Measurements from ENCODE around the gene CIPC. TPM values are rescaled to one million over a fixed set of nuclear protein-coding genes. Genes with fewer than 3 reads are reported as not detected.

CIPC gene
- 1 to 10 TPM; 5.1 to 6.4 TPM for total RNA-seq

GRCh38 chr14:77097700-77098528 lies at the start of gene CIPC:
Gene CIPC (plus strand): TSS chr14:77098258. CDS start chr14:77105709, 7,451 bp downstream.
- no peaks in the 10 kb centered on the region for H3K9me3 Mint-ChIP-seq
- H3K27ac Mint-ChIP-seq, result peak within 1 kb of the TSS; percentile 98
- H3K4me1 Mint-ChIP-seq (ENCODE audit: low read depth), result peaks cover 41% of the 10 kb centered on the region
- H3K27me3 Mint-ChIP-seq (ENCODE audit: low read depth), result no peaks in the 10 kb centered on the region
- H3K4me3 Mint-ChIP-seq, result peak within 1 kb of the TSS; percentile 96 to 99
- H3K36me3 Mint-ChIP-seq (ENCODE audit: insufficient read depth in 2 of 2), result peaks cover 0 to 2% of the 10 kb centered on the region in 2 donors
- ATAC-seq (replicated peaks in 1 of 2) (peak; percentile 90 to 92), DNase-seq (peak; percentile 99 to 100)

- ATAC-seq (replicated peaks in 1 of 2) (no peak), DNase-seq (no peak)
- Mint-ChIP-seq H3K4me1 (ENCODE audit: low read depth) (peaks cover 31% of the 10 kb centered on the region), H3K36me3 (ENCODE audit: insufficient read depth in 2 of 2) (peaks cover 0 to 1% of the 10 kb centered on the region in 2 donors), H3K4me3 (no peak overlapping the region), H3K9me3 (peaks cover 0 to 2% of the 10 kb centered on the region in 2 donors), H3K27ac (no peak overlapping the region), H3K27me3 (ENCODE audit: low read depth) (no peaks in the 10 kb centered on the region)
Measured at GRCh38 chr14:77051116-77051515, 46.9 kb upstream of the CIPC start.

GRCh38 chr14:77052281-77053044 lies 45.6 kb upstream of the CIPC start:
- no peak overlapping the region for H3K27ac Mint-ChIP-seq
- peak in 1 of 2 donors; percentile 27 for ATAC-seq (replicated peaks in 1 of 2)
- no peak for DNase-seq

GRCh38 chr14:77053046-77053841 lies 44.8 kb upstream of the CIPC start:
- DNase-seq, result peak; percentile 82 to 88
- H3K36me3 Mint-ChIP-seq (ENCODE audit: insufficient read depth in 2 of 2), result peaks cover 0 to 1% of the 10 kb centered on the region in 2 donors
- H3K27ac Mint-ChIP-seq, result peak overlapping the region; percentile 65
- no peaks in the 10 kb centered on the region for H3K27me3 Mint-ChIP-seq (ENCODE audit: low read depth)
- peaks cover 17% of the 10 kb centered on the region for H3K4me1 Mint-ChIP-seq (ENCODE audit: low read depth)
- peaks cover 0 to 2% of the 10 kb centered on the region in 2 donors for H3K9me3 Mint-ChIP-seq
- H3K4me3 Mint-ChIP-seq, result peak overlapping the region in 1 of 2 donors; percentile 32
- ATAC-seq (replicated peaks in 1 of 2), result peak; percentile 93 to 95

More at GRCh38 chr14:77052281-77053044, 45.6 kb upstream of the CIPC start:
- peaks cover 19% of the 10 kb centered on the region for H3K4me1 Mint-ChIP-seq (ENCODE audit: low read depth)
- no peak overlapping the region for H3K4me3 Mint-ChIP-seq
- H3K9me3 Mint-ChIP-seq, result peaks cover 0 to 2% of the 10 kb centered on the region in 2 donors
- H3K27me3 Mint-ChIP-seq (ENCODE audit: low read depth), result no peaks in the 10 kb centered on the region
- peaks cover 0 to 1% of the 10 kb centered on the region in 2 donors for H3K36me3 Mint-ChIP-seq (ENCODE audit: insufficient read depth in 2 of 2)

GRCh38 chr14:77055306-77055705 lies 42.8 kb upstream of the CIPC start:
- no peak overlapping the region for H3K27ac Mint-ChIP-seq
- H3K27me3 Mint-ChIP-seq (ENCODE audit: low read depth), result no peaks in the 10 kb centered on the region
- no peak for DNase-seq
- peaks cover 22% of the 10 kb centered on the region for H3K4me1 Mint-ChIP-seq (ENCODE audit: low read depth)
- ATAC-seq (replicated peaks in 1 of 2), result peak in 1 of 2 donors; percentile 43
- H3K4me3 Mint-ChIP-seq, result no peak overlapping the region
- peaks cover 0 to 1% of the 10 kb centered on the region in 2 donors for H3K36me3 Mint-ChIP-seq (ENCODE audit: insufficient read depth in 2 of 2)
- peaks cover 0 to 2% of the 10 kb centered on the region in 2 donors for H3K9me3 Mint-ChIP-seq

- Mint-ChIP-seq H3K9me3 (peaks cover 0 to 2% of the 10 kb centered on the region in 2 donors), H3K4me1 (ENCODE audit: low read depth) (peaks cover 22% of the 10 kb centered on the region), H3K4me3 (no peak overlapping the region), H3K27ac (no peak overlapping the region), H3K27me3 (ENCODE audit: low read depth) (no peaks in the 10 kb centered on the region), H3K36me3 (ENCODE audit: insufficient read depth in 2 of 2) (peaks cover 0 to 1% of the 10 kb centered on the region in 2 donors)
- ATAC-seq (replicated peaks in 1 of 2) (no peak), DNase-seq (no peak)
Measured at GRCh38 chr14:77055981-77056380, 42.1 kb upstream of the CIPC start.

GRCh38 chr14:77058117-77058516 lies 39.9 kb upstream of the CIPC start:
- Mint-ChIP-seq H3K9me3 (peaks cover 0 to 2% of the 10 kb centered on the region in 2 donors), H3K4me3 (no peak overlapping the region), H3K4me1 (ENCODE audit: low read depth) (peaks cover 9% of the 10 kb centered on the region), H3K27me3 (ENCODE audit: low read depth) (no peaks in the 10 kb centered on the region), H3K27ac (no peak overlapping the region), H3K36me3 (ENCODE audit: insufficient read depth in 2 of 2) (peaks cover 0 to 1% of the 10 kb centered on the region in 2 donors)
- no peak for ATAC-seq (replicated peaks in 1 of 2)
- no peak for DNase-seq

- no peaks in the 10 kb centered on the region for H3K27me3 Mint-ChIP-seq (ENCODE audit: low read depth)
Measured at GRCh38 chr14:77058785-77059184, 39.3 kb upstream of the CIPC start.

GRCh38 chr14:77059276-77059915 lies 38.7 kb upstream of the CIPC start:
- ATAC-seq (replicated peaks in 1 of 2) (peak in 1 of 2 donors; percentile 36), DNase-seq (no peak)
- peaks cover 0 to 2% of the 10 kb centered on the region in 2 donors for H3K9me3 Mint-ChIP-seq
- no peak overlapping the region for H3K4me3 Mint-ChIP-seq
- no peak overlapping the region for H3K27ac Mint-ChIP-seq
- peaks cover 5% of the 10 kb centered on the region for H3K4me1 Mint-ChIP-seq (ENCODE audit: low read depth)
- H3K27me3 Mint-ChIP-seq (ENCODE audit: low read depth), result no peaks in the 10 kb centered on the region
- H3K36me3 Mint-ChIP-seq (ENCODE audit: insufficient read depth in 2 of 2), result peaks cover 0 to 1% of the 10 kb centered on the region in 2 donors

More at GRCh38 chr14:77058785-77059184, 39.3 kb upstream of the CIPC start:
- DNase-seq (no peak), ATAC-seq (replicated peaks in 1 of 2) (no peak)
- Mint-ChIP-seq H3K27ac (peak overlapping the region; percentile 48), H3K9me3 (peaks cover 0 to 2% of the 10 kb centered on the region in 2 donors), H3K4me3 (no peak overlapping the region), H3K4me1 (ENCODE audit: low read depth) (peaks cover 5% of the 10 kb centered on the region), H3K36me3 (ENCODE audit: insufficient read depth in 2 of 2) (peaks cover 0 to 1% of the 10 kb centered on the region in 2 donors)

- no peak for DNase-seq
- no peaks in the 10 kb centered on the region for H3K27me3 Mint-ChIP-seq (ENCODE audit: low read depth)
- H3K36me3 Mint-ChIP-seq (ENCODE audit: insufficient read depth in 2 of 2), result no peaks in the 10 kb centered on the region
- no peak overlapping the region for H3K27ac Mint-ChIP-seq
- ATAC-seq (replicated peaks in 1 of 2), result no peak
- H3K4me1 Mint-ChIP-seq (ENCODE audit: low read depth), result peaks cover 5% of the 10 kb centered on the region
- H3K4me3 Mint-ChIP-seq, result no peak overlapping the region
- H3K9me3 Mint-ChIP-seq, result no peaks in the 10 kb centered on the region
Measured at GRCh38 chr14:77061630-77062257, 36.3 kb upstream of the CIPC start.

- Mint-ChIP-seq H3K27me3 (ENCODE audit: low read depth) (no peaks in the 10 kb centered on the region), H3K27ac (no peak overlapping the region), H3K4me3 (no peak overlapping the region), H3K9me3 (no peaks in the 10 kb centered on the region), H3K36me3 (ENCODE audit: insufficient read depth in 2 of 2) (no peaks in the 10 kb centered on the region), H3K4me1 (ENCODE audit: low read depth) (peaks cover 5% of the 10 kb centered on the region)
- ATAC-seq (replicated peaks in 1 of 2), result no peak
- DNase-seq, result no peak
Measured at GRCh38 chr14:77062261-77062660, 35.8 kb upstream of the CIPC start.
